HG02571 (cell line): ENCODE data around the gene TTPAL.
A peak's percentile ranks its signal among the peaks of the same experiment; 100 is the strongest.

Experiments used
- ATAC-seq: cut with Tn5 transposase; IDR thresholded peaks from one replicate; pipeline ENCODE4 v1.9.1; 2021; ENCODE audit warnings: mild to moderate bottlenecking, moderate library complexity; ENCODE audit not compliant: unreplicated experiment

The TTPAL gene

GRCh38 chr20:44495802-44496481 is 20.3 kb downstream of the TTPAL start:
- ATAC-seq = no peak

- no peak for ATAC-seq
Observed at GRCh38 chr20:44496976-44497375, 21.3 kb downstream of the TTPAL start.

GRCh38 chr20:44497761-44498160 is 22.1 kb downstream of the TTPAL start:
- ATAC-seq = no peak

- no peak for ATAC-seq
Observed at GRCh38 chr20:44500221-44500620, 24.5 kb downstream of the TTPAL start.

GRCh38 chr20:44501448-44501847 is 25.8 kb downstream of the TTPAL start:
- ATAC-seq = no peak

- ATAC-seq = no peak
Observed at GRCh38 chr20:44502968-44503367, 27.3 kb downstream of the TTPAL start.

GRCh38 chr20:44504402-44505307 is 29.0 kb downstream of the TTPAL start:
- no peak for ATAC-seq

- no peak for ATAC-seq
Observed at GRCh38 chr20:44509762-44510161, 34.1 kb downstream of the TTPAL start.

- ATAC-seq = no peak
Observed at GRCh38 chr20:44513871-44514270, 38.2 kb downstream of the TTPAL start.

- ATAC-seq = no peak
Observed at GRCh38 chr20:44516491-44516890, 40.8 kb downstream of the TTPAL start.

- no peak for ATAC-seq
Observed at GRCh38 chr20:44517454-44517853, 41.8 kb downstream of the TTPAL start.

GRCh38 chr20:44518248-44518647 is 42.6 kb downstream of the TTPAL start:
- ATAC-seq = no peak

GRCh38 chr20:44520881-44521280 is 45.2 kb downstream of the TTPAL start:
- ATAC-seq = no peak

GRCh38 chr20:44521484-44522481 is 46.1 kb downstream of the TTPAL start, which contains the start of gene SERINC3:
TSS of gene SERINC3 (minus strand) at chr20:44522070. CDS start at chr20:44521951, 119 bp downstream.
- ATAC-seq = peak; percentile 98

- no peak for ATAC-seq
Observed at GRCh38 chr20:44522841-44523240, 47.2 kb downstream of the TTPAL start.

- ATAC-seq = no peak
Observed at GRCh38 chr20:44523746-44524145, 48.1 kb downstream of the TTPAL start.

- ATAC-seq = no peak
Observed at GRCh38 chr20:44526129-44526528, 50.5 kb downstream of the TTPAL start.

- no peak for ATAC-seq
Observed at GRCh38 chr20:44527716-44528199, 52.1 kb downstream of the TTPAL start.

GRCh38 chr20:44528309-44528708 is 52.6 kb downstream of the TTPAL start:
- no peak for ATAC-seq

- ATAC-seq = no peak
Observed at GRCh38 chr20:44532259-44532980, 56.7 kb downstream of the TTPAL start.
